Neural cell (in vitro differentiated cells): ENCODE data around the gene USP31. TPM values are rescaled to one million over a fixed set of nuclear protein-coding genes. Genes with fewer than 3 reads are reported as not detected.

Experiments
- H2AFZ ChIP-seq: fragments of 200-600, 300-800 bp; sonication (generic), shearing (Covaris generic); 2 replicates; pipeline ENCODE4 v1.6.0; 2014; ENCODE audit warnings: low read depth, mild to moderate bottlenecking, antibody characterized with exemption, low read length, moderate library complexity
- H3F3A ChIP-seq: fragments of 200-600 bp; shearing (Covaris generic); 2 replicates; pipeline ENCODE4 v1.6.1; 2016; ENCODE audit warnings: mild to moderate bottlenecking, moderate library complexity, mixed read lengths, antibody characterized with exemption, low read length; ENCODE audit not compliant: insufficient read depth, poor library complexity, severe bottlenecking
- H3K27ac ChIP-seq: fragments of 200-600, 300-800 bp; sonication (generic), shearing (Covaris generic); 2 replicates; pipeline ENCODE4 v1.5.1; 2014; ENCODE audit warnings: mild to moderate bottlenecking, low read length, moderate library complexity
- H3K27me3 ChIP-seq: fragments of 300-800, 200-600 bp; sonication (generic), shearing (Covaris generic); 2 replicates; pipeline ENCODE4 v1.6.0; 2014; ENCODE audit warnings: mild to moderate bottlenecking, low read depth, low read length, moderate library complexity; ENCODE audit not compliant: insufficient read depth
- H3K36me3 ChIP-seq: fragments of 300-800, 200-600 bp; sonication (generic), shearing (Covaris generic); 2 replicates; pipeline ENCODE4 v1.5.1; 2014; ENCODE audit warnings: mild to moderate bottlenecking, antibody characterized with exemption, low read length, moderate library complexity; ENCODE audit not compliant: insufficient read depth
- H3K4me2 ChIP-seq: fragments of 300-800, 200-600 bp; sonication (generic), shearing (Covaris generic); 2 replicates; pipeline ENCODE4 v1.6.0; 2014; ENCODE audit warnings: mild to moderate bottlenecking, low read length
- H3K4me3 ChIP-seq: fragments of 300-800, 200-600 bp; sonication (generic), shearing (Covaris generic); 2 replicates; pipeline ENCODE4 v1.5.1; 2014; ENCODE audit warnings: mild to moderate bottlenecking, low read length, moderate library complexity
- H3K79me2 ChIP-seq: fragments of 200-600 bp; shearing (Covaris generic); replicated peaks from 2 replicates; pipeline ENCODE4 v1.6.0; 2014; ENCODE audit warnings: mild to moderate bottlenecking, low read length, moderate library complexity; ENCODE audit not compliant: insufficient read depth
- H3K9ac ChIP-seq: fragments of 300-800, 200-600 bp; sonication (generic), shearing (Covaris generic); 2 replicates; pipeline ENCODE4 v1.6.1; 2016; ENCODE audit warnings: mild to moderate bottlenecking, low read length, mixed read lengths
- H3K9me2 ChIP-seq: fragments of 200-600 bp; shearing (Covaris generic); 2 replicates; pipeline ENCODE4 v1.6.1; 2016; ENCODE audit warnings: mild to moderate bottlenecking, low read length, mixed read lengths; ENCODE audit not compliant: insufficient read depth
- H3K9me3 ChIP-seq: fragments of 200-600, 300-800 bp; sonication (generic), shearing (Covaris generic); 2 replicates; pipeline ENCODE4 v1.6.1; 2016; ENCODE audit warnings: mild to moderate bottlenecking, mixed run types, low read length, moderate library complexity, mixed read lengths
- H4K20me1 ChIP-seq: fragments of 200-600 bp; shearing (Covaris generic); 2 replicates; pipeline ENCODE4 v1.6.1; 2016; ENCODE audit warnings: mild to moderate bottlenecking, mixed run types; ENCODE audit not compliant: insufficient read depth
- CTCF ChIP-seq: fragments of 450-650 bp; IDR thresholded peaks from 2 replicates; pipeline ENCODE4 v1.5.1; 2014; ENCODE audit warnings: antibody characterized with exemption, mild to moderate bottlenecking, moderate library complexity; ENCODE audit not compliant: poor library complexity, severe bottlenecking
- EP300 ChIP-seq: fragments of 450-650 bp; conservative IDR thresholded peaks from 2 replicates; pipeline ENCODE4 v1.6.1; 2014; ENCODE audit warnings: antibody characterized with exemption, mild to moderate bottlenecking, moderate library complexity; ENCODE audit not compliant: poor library complexity, severe bottlenecking
- EZH2 ChIP-seq: fragments of 200-600, 300-800 bp; shearing (Covaris generic), sonication (generic); IDR thresholded peaks from 2 replicates; pipeline ENCODE4 v1.6.1; 2014; ENCODE audit warnings: antibody characterized with exemption, low read length, borderline replicate concordance, mild to moderate bottlenecking; ENCODE audit not compliant: insufficient read depth, poor library complexity, severe bottlenecking
- MXI1 ChIP-seq: fragments of 450-650 bp; conservative IDR thresholded peaks from 2 replicates; pipeline ENCODE4 v1.6.1; 2014; ENCODE audit warnings: antibody characterized with exemption, mild to moderate bottlenecking; ENCODE audit not compliant: poor library complexity, severe bottlenecking
- POLR2AphosphoS5 ChIP-seq: IDR thresholded peaks from 2 replicates; pipeline ENCODE4 v1.6.1; 2012
- RAD21 ChIP-seq: fragments of 450-650 bp; conservative IDR thresholded peaks from 2 replicates; pipeline ENCODE4 v1.6.1; 2014; ENCODE audit warnings: antibody characterized with exemption, mild to moderate bottlenecking, moderate library complexity
- REST ChIP-seq: IDR thresholded peaks from 2 replicates; pipeline ENCODE4 v1.6.1; 2012; ENCODE audit warnings: borderline replicate concordance
- SMC3 ChIP-seq: fragments of 450-650 bp; conservative IDR thresholded peaks from 2 replicates; pipeline ENCODE4 v1.6.1; 2014; ENCODE audit warnings: antibody characterized with exemption, mild to moderate bottlenecking, moderate library complexity; ENCODE audit not compliant: poor library complexity
- TAF1 ChIP-seq: IDR thresholded peaks from 2 replicates; pipeline ENCODE4 v1.6.1; 2012; ENCODE audit warnings: low read depth
- polyA plus RNA-seq: library from polyadenylated mRNA; depleted of rRNA; stranded (reverse); fragments of >200 nt; gene quantifications from 2 replicates; pipeline ENCODE4 v1.2.3, GENCODE V29; 2014

USP31 gene
- polyA plus RNA-seq, 1 donor from 2014 or later = 5.8 TPM

- Histone ChIP-seq H3K4me2 (no peak overlapping the region), H3K36me3 (peaks cover 4% of the 10 kb centered on the region), H3K27ac (no peak overlapping the region), H4K20me1 (no peaks in the 10 kb centered on the region), H3K27me3 (no peaks in the 10 kb centered on the region), H3K9me3 (no peaks in the 10 kb centered on the region), H3K79me2 (no peaks in the 10 kb centered on the region), H3K9me2 (no peaks in the 10 kb centered on the region), H3K9ac (no peak overlapping the region), H2AFZ (no peak overlapping the region), H3K4me3 (no peak overlapping the region), H3F3A (no peaks in the 10 kb centered on the region)
- no peak for TF ChIP-seq REST
- TF ChIP-seq RAD21 = no peak
- no peak for TF ChIP-seq POLR2AphosphoS5
- TF ChIP-seq MXI1 = no peak
- TF ChIP-seq SMC3 = no peak
- no peak for TF ChIP-seq CTCF
- TF ChIP-seq TAF1 = no peak
- TF ChIP-seq EZH2 = no peak
- TF ChIP-seq EP300 = no peak
These were observed 41.3 kb downstream of the USP31 start for GRCh38 chr16:23107936-23108335.

- Histone ChIP-seq H3K27ac (no peak overlapping the region), H4K20me1 (no peaks in the 10 kb centered on the region), H3K36me3 (peaks cover 4% of the 10 kb centered on the region), H3K9ac (no peak overlapping the region), H3K27me3 (no peaks in the 10 kb centered on the region), H3K4me3 (no peak overlapping the region), H2AFZ (no peak overlapping the region), H3K79me2 (no peaks in the 10 kb centered on the region), H3K9me2 (no peaks in the 10 kb centered on the region), H3K4me2 (no peak overlapping the region), H3K9me3 (no peaks in the 10 kb centered on the region), H3F3A (no peaks in the 10 kb centered on the region)
- TF ChIP-seq MXI1 (no peak), RAD21 (no peak), POLR2AphosphoS5 (no peak), EP300 (no peak), EZH2 (no peak), REST (no peak), TAF1 (no peak), SMC3 (no peak), CTCF (no peak)
These were observed 42.1 kb downstream of the USP31 start for GRCh38 chr16:23107117-23107516.
